IPS-NIHi7 (cell line): ENCODE data around the gene ALOXE3.
A peak's percentile ranks its signal among the peaks of the same experiment; 100 is the strongest.

ENCODE experiments used
- DNase-seq: peaks from one replicate; pipeline ENCODE4 v3.0.0; 2012; ENCODE audit warnings: mixed read lengths; ENCODE audit errors: extremely low spot score

The ALOXE3 gene

DNA sequence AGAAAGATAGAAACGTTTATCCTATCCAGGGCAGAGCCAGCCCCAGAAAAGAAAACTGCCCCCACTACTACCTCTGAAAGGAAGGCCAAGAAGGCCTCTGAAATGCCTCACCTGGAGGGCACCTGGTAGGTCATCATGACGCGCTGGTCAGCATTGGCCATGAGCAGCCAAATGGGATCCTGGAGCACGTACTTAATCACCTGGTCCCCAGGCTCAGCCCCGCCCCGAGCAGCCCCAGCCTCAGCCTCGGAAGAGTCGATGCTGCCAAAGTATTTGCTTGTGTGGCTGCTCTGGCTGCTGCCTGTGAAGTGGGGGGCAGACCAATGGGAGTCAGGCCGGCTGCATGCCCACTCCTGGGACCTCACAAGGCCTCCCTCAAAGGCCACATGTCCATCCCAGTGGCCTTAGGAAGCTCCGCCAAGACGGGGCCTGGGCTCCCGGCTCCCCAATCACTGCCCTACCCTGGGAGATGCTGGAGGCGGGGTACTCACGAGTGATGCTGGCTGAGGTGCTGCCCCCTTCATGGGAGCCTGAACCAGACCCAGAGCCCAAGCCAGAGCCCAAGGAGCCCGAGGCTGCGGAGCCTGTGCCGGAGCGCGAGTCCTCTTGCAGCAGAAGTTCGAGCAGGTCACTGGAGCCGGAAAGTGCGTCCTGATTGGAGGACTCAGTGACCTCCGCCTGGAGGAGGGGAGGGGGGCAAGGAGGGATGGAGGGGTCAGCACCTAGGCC is 24.0 kb upstream of the ALOXE3 start:
- DNase-seq = no peak

DNA sequence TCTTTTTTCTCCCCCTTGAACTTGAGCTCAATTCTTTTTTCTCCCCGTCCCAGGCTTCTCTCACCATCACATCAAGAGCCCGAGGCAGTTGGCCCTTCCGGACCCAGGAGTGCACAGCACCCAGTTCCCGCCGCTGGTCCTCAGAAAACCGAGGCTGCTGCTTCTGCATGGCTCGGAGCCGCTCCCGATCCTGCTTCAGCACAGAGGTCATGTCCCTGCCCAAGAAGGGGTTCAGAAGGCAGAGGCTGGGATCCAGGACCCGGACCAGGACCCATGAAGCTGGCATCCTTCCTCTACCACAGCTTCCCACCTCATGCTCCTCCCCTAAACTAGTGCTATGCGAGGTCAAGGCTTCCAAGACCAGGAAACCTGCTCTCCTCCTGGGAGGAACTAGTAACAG is 23.4 kb upstream of the ALOXE3 start:
- DNase-seq = no peak

DNA sequence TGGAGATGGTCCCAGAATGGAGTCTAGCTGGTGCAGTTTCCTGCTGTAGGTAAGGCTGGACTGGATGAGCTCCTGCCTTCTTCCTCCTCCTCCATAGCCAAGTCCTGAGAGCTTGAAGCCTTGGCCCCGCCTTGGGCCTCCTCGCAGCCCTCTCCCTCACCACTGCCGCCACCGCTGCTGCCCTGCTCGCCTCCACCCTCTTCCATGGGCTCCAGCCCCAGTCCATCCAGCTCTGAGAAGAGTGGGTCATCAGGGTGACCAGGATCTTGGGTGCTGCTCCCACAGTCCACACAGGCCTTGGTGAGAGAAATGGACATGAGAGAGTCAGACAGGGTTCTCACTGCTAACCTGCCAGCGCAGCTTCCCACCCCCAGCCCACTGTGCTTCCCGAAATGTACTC is 22.7 kb upstream of the ALOXE3 start:
- DNase-seq = no peak

DNA sequence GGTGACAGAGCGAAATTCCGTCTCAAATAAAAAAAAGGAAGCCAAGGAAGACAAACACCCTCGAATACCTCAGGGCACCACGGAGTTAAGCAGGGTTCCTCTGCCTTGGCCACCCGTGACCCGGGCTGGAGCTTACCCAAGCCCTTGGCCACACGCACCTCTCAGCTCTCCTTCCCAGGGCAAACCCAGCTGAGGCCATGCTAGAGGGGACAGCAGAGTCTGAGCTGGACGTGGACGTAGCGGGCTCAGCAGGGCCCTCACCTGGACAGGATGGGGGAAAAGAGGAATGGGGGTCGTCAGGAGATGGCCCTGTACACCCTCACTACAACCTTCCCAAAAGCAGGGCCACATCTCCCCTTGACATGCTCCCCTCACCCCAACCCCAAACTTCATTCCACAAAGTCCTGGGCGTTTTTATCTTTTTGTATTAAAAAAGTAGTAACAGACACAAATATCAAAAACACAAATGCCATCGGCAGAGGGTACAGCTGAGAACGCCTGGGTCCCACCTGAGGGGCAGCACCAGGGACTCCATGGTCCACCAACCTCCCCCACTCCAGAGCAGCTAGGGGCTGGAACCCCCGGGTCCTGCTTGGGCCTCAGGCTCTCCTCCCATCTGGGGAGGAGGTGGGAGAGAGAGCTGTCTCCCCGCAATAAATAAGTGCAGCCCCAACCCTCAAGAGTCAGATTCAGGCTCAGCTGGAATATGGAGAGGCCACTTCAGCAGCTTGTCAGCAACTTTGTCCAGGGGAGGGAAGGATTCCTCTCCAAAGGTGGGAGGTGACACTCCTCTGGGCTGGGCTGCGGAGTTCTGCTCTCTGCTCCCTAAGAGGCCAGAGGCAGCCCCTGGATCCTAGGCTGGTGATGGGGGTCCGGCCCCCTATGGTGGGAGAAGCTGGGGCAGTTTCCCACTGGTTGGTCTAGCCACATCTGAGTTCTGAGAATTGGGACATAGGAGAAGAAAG is 22.0 kb upstream of the ALOXE3 start:
- DNase-seq = no peak

DNA sequence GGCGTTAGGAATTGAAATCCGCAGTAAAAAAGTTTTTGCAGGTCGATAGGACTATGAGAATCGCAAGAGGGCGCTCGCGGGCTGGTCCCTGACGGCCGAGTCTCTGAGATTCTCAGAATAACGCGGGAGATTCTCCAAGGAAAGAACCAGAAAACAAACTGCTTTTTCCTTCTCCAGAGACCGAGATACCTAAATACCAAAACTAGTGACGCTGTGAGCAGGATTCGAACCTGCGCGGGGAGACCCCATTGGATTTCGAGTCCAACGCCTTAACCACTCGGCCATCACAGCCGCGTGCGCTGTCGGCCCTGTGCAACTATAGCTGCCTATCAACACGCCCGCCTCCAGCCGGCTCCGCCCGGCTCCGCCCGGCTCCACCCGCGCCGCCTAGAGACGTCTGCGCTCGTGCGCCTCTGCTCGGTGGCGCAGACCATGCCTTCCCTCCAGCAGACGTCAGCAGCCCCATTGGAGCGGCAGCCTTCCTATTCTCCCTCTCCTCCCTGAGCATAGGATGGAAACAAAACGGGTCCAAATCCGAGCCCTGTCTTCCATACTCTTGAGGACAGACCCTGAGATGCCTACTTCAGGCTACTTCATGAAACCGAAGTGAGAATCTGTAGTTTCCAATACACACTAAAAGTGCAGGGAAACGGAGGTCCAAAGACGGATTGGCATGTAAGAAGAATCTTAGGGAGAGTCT is 20.5 kb upstream of the ALOXE3 start:
- DNase-seq = peak; percentile 84

DNA sequence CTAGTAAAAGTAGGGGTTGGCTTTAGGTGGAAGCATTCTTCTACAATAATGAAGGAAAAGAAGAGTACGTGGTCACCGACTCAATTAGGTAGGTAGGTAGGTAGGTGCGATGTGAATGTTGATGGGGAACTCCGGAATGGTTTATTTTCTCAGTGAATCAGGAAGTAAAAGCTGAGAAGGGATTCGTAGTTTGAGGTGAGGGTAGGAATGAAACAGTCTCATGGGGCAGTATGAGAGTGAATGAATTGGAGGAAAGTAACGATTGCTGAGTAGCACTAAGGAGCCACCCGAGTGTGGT is 20.0 kb upstream of the ALOXE3 start:
- no peak for DNase-seq

DNA sequence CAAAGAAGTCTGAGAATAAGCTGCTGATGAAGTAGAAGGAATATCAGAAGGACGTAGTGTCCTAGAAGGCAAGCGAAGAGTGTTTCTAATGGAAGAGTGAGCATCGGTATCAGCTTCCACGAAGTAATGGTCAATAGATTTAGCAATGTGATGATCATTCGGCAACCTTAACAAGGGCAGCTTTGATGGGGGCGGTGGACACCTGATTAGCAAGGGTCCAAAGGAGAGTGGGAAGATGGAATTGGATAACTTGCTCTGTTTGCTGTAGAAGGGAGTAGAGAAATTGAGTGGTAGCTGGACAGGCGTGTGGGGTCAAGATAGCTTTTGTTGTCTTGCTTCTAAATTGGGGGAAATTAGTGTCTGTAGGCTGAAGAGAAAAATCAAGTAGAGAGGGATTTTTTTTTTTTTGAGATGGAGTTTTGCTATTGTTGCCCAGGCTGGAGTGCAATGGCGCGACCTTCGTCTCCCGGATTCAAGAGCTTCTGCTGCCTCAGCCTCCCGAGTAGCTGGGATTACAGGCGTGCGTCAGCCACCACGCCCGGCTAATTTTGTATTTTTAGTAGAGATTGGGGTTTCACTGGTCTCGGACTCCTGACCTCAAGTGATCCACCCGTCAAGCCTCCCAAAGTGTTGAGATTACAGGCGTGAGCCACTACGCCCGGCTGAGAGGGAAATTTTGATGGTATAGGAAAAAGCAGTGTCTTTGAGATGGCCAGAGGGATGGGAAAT is 19.5 kb upstream of the ALOXE3 start:
- DNase-seq = no peak

DNA sequence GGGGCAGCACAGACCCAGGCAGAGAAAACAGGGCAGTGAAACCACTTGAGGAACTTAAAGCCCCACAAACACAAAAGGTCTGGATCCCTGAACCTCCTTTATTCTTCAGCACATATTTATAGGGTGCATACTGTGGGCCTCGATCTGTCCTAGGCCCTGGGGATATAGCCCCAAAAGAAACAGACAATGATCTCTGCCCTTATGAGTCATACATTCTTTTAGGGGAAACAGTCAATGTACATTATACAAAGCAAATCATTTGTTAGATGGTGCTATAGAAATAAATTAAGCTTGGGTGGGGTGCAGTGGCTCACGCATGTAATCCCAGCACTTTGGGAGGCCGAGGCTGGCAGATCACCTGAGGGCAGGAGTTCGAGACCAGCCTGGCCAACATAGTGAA is 15.6 kb upstream of the ALOXE3 start:
- DNase-seq = no peak

DNA sequence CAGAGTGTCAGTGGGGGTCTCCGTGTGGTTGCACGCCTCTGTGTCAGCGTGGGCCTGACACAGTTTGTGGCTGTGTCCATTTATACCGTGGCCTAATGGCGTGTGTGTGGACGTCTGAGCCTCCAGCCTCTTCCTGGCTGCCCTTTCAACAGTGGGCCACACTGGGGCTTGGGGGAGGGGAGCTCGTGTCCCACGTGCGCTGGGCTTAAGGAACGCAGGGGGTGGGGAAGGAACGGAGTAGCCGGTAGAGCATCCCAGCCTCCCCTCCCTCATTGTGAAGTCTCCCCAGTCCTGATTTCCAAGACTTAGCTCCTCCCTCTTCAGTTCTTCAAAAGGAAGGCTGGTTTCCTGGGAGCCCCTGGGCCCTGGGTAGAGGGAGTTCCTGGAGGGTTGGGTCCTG is 15.1 kb upstream of the ALOXE3 start:
- DNase-seq = no peak

DNA sequence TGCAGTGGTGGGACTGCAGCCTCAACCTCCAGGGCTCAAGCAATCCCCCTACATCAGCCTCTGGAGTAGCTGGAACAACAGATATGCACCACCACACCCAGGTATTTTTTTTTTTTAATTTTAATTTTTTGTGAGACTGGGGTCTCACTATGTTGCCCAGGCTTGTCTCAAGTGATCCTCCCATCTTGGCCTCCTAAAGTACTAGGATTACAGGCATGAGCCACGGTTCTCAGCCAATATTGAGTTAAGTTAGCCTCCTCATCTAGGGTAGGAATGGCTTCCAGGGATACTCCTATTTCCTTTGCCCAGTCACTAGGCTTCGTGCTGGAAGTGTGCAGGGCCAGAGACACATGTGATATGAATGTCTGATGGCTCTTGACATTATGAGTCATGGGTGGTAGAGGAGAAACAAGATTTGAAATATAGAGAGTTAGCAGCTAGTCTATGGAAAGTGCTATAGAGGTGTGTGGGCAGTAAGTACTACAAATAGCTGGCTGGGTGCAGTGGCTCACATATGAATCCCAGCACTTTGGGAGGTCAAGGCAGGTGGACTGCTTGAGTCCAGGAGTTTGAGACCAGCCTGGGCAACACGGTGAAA is 13.6 kb upstream of the ALOXE3 start:
- no peak for DNase-seq

DNA sequence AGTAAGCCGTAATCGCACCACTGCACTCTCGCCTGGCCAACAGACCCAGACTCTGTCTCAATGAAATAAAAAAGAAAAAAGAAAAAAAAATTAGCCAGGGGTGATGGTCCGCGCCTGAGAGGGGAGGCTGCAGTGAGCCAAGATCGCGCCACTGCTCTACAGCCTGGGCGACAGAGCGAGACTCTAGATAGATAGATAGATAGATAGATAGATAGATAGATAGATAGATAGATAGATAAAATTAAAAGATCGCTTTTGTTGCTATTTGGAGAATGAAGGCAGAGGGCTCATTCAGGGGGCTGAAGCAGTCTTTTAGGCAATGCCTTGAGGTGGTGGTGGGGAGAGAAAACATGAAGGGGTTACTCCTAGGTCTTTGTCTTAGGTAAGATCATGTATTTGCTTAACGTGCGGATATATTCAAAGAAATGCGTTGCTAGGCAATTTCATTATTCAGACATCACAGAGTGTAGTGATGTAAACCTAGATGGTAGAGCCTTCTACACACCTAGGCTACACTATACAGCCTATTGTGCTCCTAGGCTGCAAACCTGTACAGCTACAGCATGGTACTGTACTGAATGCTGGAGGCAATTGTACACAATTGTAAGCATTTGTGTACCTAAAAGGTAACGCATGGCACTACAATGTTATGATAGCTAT is 9.9 kb upstream of the ALOXE3 start:
- no peak for DNase-seq

DNA sequence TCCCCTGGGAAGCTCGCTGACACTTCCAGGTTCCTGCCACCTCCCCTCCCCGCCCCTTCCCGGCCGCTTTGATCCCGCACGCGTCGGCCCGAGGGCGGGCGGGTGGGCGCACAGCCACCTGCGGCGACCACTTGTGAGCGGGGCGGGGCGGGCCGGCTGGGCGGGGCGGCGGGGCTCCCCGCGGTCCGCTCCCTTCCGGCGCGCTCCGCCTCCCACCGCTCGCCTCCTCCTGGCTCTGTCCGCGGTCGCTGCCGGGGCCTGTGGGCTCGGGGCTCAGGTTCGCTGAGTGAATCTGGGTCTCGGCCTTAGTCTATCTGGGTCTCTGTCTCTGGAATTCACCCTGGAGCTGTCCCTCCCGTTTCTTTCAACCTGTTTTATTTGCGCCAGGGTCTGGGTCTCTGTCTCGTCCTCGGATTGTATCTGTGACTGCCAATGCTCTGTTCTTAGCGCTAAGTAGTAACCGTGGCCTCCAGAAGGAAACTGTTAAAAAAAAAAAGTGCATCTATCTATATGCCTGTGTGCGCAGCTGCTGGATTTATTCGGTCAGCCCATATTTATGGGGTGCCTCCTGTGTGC is 8.3 kb upstream of the ALOXE3 start:
- DNase-seq = peak; percentile 52

DNA sequence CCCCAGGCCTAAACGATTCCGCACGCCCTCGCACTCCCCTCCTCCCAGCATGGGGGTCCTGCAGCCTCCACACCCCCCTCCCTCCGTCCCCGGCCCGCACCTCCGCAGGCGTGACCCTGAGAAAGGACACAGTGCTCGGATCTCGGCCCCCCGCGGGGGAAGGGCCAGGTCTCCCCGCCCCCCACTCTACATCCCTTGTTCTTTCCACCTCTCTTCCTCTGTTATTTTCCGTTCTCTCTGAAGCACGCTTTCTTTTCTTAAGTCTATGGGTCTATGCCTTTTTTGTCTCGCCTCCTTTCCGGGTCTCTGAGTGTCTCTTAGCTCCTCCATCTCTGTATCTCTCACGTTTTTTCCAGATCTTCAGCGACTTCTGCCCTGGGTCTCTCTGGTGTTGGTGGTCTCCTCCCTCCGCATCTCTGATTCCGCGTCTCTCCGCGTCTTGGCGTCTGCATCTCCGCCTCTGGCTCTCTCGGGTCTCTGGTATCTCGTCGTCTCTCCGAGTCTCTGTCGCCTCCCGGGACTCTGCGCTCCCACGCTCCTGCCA is 7.7 kb upstream of the ALOXE3 start:
- DNase-seq = no peak

DNA sequence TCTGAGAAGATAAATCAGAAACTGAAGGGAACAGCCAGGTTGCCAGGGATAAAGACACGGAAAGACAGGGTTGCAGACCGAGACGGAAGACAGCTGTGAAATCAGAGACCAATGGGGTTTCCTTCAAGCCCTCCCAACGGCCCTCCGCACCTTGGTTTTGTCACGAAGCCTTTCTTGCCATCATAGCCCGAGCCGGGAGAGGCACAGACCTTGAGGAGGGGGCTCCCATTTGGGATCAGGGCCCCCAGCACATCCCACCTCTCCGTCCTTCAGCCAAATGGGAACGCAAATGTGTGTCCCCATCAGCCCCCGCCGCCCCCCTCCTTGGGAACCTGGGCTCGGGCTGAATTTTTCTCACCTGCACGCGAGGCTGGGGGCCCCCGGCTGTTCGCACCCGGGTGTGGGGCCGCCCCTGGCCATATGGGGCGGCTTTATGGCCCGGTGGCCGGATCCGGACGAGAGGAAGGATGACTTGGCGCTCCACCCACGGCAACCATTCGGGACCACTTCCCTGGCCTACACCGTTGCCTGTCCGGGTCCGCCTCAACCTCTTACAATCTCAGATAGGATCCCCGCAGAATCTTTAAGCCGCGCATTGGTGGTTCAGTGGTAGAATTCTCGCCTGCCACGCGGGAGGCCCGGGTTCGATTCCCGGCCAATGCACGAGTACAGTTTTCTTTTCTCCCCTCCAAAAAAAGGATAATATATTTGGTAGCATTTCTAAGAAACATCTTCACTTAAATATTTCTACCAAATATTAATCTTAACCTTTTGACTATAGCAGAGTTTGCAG is 7.0 kb upstream of the ALOXE3 start:
- DNase-seq = peak; percentile 63

DNA sequence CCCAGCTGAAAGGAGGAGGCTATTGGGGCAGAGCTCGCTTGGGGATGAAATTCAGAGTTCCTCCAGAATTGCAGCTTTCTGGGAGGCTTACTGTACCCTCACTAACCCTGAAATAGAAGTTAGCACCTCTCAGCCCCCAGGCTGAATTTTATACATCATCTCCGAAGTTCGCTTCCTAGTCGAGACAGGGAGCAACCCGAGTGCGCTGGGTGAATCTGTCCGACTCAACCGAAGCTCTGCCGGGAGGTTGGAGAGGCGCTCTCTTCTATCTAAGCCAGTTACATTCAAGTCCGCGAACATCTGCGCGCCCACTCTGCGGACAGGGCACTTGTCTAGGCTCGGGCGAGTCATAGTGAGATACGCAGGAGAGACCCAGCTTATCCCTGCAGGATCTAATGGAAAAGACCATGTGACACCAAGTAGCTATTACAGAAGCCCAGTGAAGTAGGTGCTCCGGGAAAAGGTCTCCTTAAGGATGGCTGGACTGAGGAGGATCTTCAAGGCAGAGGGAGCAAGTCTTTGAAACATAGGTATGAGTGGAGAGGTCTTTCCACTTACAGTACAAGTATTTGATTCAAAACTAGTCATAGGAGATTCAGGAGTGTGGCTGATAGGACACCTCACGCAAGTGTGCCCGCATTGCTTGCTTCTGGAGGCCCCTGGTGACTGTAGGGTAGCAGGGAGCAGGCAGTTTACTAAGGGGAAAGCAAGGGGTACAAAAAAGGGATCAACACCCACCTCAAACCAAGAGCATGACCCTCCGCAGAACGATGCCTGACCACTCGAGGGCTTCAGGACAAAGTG is 6.2 kb upstream of the ALOXE3 start:
- DNase-seq = no peak

DNA sequence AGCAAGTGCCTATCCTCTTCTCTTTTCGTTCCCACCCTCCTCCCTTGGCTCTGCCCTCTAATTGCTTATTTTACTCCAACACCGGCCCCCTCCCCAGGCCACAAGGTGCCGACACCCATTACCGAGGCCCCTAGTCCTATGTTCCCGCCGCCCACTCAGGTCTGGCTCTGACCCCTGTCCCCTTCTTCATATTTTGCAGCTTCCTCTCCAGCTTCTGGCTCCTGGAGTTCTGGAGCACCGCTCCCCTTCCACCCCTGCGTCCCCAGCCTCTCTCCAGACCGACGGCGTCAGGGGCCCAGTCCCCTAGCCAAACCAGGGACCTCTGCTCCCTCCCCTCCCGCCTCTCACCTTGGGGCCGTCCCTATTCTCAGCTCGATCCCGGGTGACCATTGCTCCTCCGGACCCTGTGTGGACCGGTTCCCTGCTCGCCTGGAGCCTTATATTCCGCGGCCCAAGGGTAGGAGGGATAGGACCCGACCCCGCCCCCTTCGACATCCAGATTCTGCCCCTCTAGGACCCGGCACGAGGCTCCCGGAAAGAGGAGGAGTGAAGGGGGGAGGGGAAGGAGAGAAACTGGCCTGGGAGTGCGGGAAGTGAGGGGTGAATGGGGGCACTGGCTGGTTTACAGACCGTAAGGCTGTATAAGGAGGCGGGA is 5.5 kb upstream of the ALOXE3 start, which contains the start of gene HES7:
TSS of gene HES7 (minus strand) at position 412 of the 655 bp plus-strand sequence. CDS start at position 390, 22 bp downstream.
- peak; percentile 41 for DNase-seq

DNA sequence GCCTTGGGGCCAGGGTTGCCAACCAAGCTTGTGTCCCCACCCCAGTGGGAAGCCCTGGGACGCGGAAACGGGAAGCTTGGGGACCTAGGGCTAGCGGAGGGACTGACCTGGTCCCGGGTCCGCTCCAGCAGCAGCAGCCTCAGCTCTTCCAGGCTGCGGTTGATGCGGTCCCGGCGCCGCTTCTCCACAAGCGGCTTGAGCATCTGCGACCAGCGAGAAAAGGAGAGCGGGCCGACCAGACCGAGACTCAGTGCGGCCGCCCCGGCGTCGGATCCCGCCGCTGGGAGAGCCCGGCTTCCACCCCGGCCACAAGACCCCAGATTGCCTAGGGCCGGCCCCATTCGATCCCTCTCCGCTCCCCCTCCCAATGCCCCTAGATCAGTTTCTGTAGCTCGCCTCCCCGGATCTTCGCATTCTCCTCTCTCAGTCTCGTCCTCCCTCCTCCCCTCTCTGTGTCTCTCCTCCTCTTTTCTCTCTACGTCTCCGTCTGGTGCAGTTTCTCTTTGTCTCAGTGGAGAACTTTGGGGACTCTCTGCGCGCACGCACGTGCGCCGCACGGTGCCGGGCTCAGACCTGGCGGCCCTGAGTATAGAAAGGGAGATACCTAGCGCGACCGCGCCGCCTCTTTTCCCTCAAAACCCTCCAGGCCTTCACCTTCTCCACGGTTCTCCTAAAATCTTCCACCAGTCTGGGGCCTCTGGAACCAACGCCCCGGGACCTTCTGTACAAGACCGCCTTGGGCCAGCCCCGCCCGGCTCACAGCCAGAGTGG is 4.8 kb upstream of the ALOXE3 start:
- DNase-seq = no peak
